Mucosa of descending colon (tissue), 3 donors: ENCODE measurements around the gene STK32C. TPM values are rescaled to one million over a fixed set of nuclear protein-coding genes. Genes with fewer than 3 reads are reported as not detected.

Source experiments
- ATAC-seq: fragments of 200-7000 bp; cut with Tn5 transposase; one replicate; pipeline ENCODE4 v1.9.1; 2020; ENCODE audit warnings: mild to moderate bottlenecking, moderate library complexity
- DNase-seq, 3 donors: peaks; one replicate each; pipeline ENCODE4 v3.0.0-alpha.2; 2020
- H3K36me3 ChIP-seq: fragments of 200-600 bp; one replicate; pipeline ENCODE4 v1.8.0; 2021; ENCODE audit warnings: low read depth, mild to moderate bottlenecking
- H3K4me1 ChIP-seq: fragments of 200-600 bp; one replicate; pipeline ENCODE4 v1.8.0; 2021; ENCODE audit warnings: low read depth, mild to moderate bottlenecking
- H3K4me3 ChIP-seq: fragments of 200-600 bp; one replicate; pipeline ENCODE4 v1.8.0; 2021; ENCODE audit warnings: mild to moderate bottlenecking
- H3K9me3 ChIP-seq: fragments of 200-600 bp; one replicate; pipeline ENCODE4 v1.8.0; 2021; ENCODE audit warnings: mild to moderate bottlenecking
- intact Hi-C, 2 donors: fragments of 100-400 bp; cut with DNase I in 1 of 2; cut with micrococcal nuclease in 1 of 2; formaldehyde crosslinking; loops; one replicate each; pipeline versions ENCODE4 v1.11.0 to v1.11.1; 2022; cut with DNase I, micrococcal nuclease
- total RNA-seq, 3 donors: library from RNA; stranded (reverse); fragmentation: NEBNext Ultra II Directional in 2 of 3; extraction: Animal tissue kit (Norgen Biotek cat#: 25700) in 2 of 3; gene quantifications; one replicate each; pipeline versions ENCODE4 v1.2.1 to v1.2.4, GENCODE V29; 2021 to 2023
- TF ChIP-seq, protein P1 (sequence below): fragments of 200-600 bp; IDR thresholded peaks from one replicate; pipeline ENCODE4 v1.8.0; 2022; ENCODE audit warnings: antibody characterized with exemption, mild to moderate bottlenecking
- donor health status: DM: no; HTN: no; CAD: no; lungs with moderate emphysema.
- donor health status: DM: no; HTN: no; CAD: no.
- donor health status: DM: no; HTN: yes; CAD: no.

Gene STK32C
- total RNA-seq, 3 donors from 2014 or later: 4.5 to 11.5 (median 11.1) TPM

DNA sequence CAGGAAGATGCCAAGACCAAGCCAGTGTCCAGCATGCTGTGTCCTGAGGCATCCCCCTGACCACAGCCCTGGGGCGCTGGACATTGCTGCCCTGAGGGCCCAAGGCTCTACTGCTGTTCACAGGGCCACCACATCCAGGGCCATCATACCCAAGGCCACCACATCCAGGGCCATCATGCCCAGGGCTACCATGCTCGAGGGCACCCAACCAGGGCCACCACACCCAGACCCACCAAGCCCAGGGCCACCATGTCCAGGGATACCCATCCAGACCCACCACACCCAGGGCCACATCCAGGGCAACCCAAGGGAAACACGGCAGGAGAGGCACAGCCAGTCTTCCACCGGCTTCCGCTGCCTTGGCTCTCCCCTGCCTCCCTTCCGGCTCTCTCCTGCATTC, 17.1 kb downstream of the STK32C start:
- peaks cover 9% of the 10 kb centered on the region for H3K9me3 ChIP-seq

GRCh38 chr10:132289439-132289838, 18.3 kb downstream of the STK32C start:
- TF ChIP-seq, protein P1, sequence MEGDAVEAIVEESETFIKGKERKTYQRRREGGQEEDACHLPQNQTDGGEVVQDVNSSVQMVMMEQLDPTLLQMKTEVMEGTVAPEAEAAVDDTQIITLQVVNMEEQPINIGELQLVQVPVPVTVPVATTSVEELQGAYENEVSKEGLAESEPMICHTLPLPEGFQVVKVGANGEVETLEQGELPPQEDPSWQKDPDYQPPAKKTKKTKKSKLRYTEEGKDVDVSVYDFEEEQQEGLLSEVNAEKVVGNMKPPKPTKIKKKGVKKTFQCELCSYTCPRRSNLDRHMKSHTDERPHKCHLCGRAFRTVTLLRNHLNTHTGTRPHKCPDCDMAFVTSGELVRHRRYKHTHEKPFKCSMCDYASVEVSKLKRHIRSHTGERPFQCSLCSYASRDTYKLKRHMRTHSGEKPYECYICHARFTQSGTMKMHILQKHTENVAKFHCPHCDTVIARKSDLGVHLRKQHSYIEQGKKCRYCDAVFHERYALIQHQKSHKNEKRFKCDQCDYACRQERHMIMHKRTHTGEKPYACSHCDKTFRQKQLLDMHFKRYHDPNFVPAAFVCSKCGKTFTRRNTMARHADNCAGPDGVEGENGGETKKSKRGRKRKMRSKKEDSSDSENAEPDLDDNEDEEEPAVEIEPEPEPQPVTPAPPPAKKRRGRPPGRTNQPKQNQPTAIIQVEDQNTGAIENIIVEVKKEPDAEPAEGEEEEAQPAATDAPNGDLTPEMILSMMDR: no peak
- ATAC-seq: no peak

More for the DNA sequence above, 17.1 kb downstream of the STK32C start:
- ATAC-seq (no peak), DNase-seq (peak in 2 of 3 donors; percentile 9 to 27)
- TF ChIP-seq, protein P1: no peak
- intact Hi-C loops: no loop called here
- Histone ChIP-seq H3K4me1 (no peaks in the 10 kb centered on the region), H3K36me3 (no peaks in the 10 kb centered on the region), H3K4me3 (no peak overlapping the region)

DNA sequence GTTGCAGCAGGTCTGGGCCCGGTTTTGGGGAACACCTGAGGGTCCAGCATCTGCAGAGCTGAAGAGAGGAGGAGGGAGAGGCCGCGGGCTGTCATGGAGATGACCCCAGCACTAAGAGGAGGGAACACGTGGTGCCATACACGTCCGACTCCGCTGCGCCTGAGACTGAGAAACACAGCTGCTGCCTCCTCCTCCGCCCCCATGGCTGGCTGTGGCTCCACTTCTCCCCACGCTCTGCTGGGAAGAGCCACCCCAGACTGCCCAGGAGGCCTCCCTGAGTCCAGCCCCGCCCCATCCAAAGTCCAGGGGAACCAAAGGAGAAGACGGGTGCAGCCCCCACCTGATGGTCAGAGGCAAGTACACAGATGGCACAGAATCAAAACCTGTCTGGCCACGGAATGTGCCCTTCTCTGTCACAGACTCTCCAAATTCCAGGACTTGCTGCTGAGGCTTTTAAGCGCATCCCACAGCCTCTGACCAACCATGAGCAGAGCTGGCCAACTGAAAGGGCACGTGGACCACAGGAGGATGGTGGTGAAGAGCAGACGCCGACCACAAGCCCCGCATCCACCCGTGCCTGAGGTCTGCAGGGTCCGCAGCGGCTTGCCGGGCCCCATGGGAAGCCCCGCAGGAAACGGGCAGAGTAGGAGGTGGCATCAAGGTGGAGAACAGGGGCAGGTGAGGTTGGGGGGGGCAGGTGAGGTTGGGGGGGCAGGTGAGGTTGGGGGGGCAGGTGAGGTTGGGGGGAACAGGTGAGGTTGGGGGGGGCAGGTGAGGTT, 24.0 kb downstream of the STK32C start:
- Histone ChIP-seq H3K4me1 (no peaks in the 10 kb centered on the region), H3K9me3 (peaks cover 7% of the 10 kb centered on the region), H3K36me3 (no peaks in the 10 kb centered on the region), H3K4me3 (no peak overlapping the region)
- ATAC-seq: no peak
- intact Hi-C loops: no loop called here
- peak in 1 of 3 donors; percentile 44 for DNase-seq
- TF ChIP-seq, protein P1: no peak

More at GRCh38 chr10:132289439-132289838, 18.3 kb downstream of the STK32C start:
- intact Hi-C loops: no loop called here
- H3K36me3 ChIP-seq: no peaks in the 10 kb centered on the region
- H3K9me3 ChIP-seq: peaks cover 9% of the 10 kb centered on the region
- no peaks in the 10 kb centered on the region for H3K4me1 ChIP-seq
- no peak for DNase-seq
- no peak overlapping the region for H3K4me3 ChIP-seq

GRCh38 chr10:132282667-132283603, 24.8 kb downstream of the STK32C start:
- TF ChIP-seq, protein P1: no peak
- Histone ChIP-seq H3K9me3 (no peaks in the 10 kb centered on the region), H3K36me3 (no peaks in the 10 kb centered on the region), H3K4me3 (no peak overlapping the region), H3K4me1 (no peaks in the 10 kb centered on the region)
- intact Hi-C loops: no loop called here
- DNase-seq: peak in 1 of 3 donors; percentile 33
- peak; percentile 20 for ATAC-seq

DNA sequence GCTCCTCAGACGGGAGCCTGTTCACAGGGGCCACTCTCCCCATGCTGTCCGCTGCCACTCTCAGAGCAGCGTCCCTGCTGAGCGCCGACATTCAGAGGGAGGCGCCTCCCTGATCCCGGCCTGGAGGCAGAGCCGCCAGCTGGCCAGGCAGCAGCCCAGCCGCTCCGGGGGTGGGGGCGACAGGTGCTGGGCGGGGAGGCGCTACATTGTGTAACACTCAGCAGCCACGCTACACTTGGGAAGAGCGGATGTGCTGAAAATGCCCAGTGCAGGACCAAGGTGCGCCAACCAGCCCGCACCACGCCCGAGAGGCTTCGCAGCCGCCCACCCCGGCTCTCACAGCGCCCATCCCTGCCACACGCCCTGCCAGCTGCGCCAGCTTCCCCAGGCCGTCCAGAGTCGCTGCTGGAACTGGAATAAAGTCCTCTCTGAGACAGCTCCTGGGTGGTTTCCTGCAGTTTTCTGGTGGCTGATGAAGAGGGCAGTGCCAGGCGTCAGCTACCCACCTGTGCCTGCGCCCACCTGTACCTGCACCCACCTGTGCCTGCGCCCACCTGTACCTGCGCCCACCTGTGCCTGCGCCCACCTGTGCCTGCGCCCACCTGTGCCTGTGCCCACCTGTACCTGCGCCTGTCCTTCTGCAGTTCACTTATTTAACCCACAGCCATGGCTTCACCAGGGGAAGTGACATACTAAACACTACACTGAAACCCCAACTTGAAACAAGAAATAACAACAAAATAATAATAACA, 25.7 kb downstream of the STK32C start:
- H3K4me3 ChIP-seq: no peak overlapping the region
- DNase-seq (peak in 1 of 3 donors; percentile 42), ATAC-seq (peak; percentile 67)
- intact Hi-C loops: no loop called here
- TF ChIP-seq, protein P1: no peak
- no peaks in the 10 kb centered on the region for H3K4me1 ChIP-seq
- no peaks in the 10 kb centered on the region for H3K9me3 ChIP-seq
- no peaks in the 10 kb centered on the region for H3K36me3 ChIP-seq
